ENCODE results near the gene GGA1. TPM values are rescaled to one million over a fixed set of nuclear protein-coding genes. Genes with fewer than 3 reads are reported as not detected.

GGA1 gene
- total RNA-seq, 1 donor from 2014 or later: 56.1 TPM

- TF ChIP-seq CTCF (IDR thresholded peaks at IDR 0.05): no peak
- Mint-ChIP-seq H3K36me3 (ENCODE audit: unreplicated experiment) (peaks cover 1% of the 10 kb centered on the region), H3K4me1 (ENCODE audit: unreplicated experiment) (peaks cover 39% of the 10 kb centered on the region), H3K27me3 (ENCODE audit: unreplicated experiment) (no peaks in the 10 kb centered on the region), H3K9me3 (ENCODE audit: unreplicated experiment) (no peaks in the 10 kb centered on the region), H3K4me3 (ENCODE audit: unreplicated experiment) (peak overlapping the region; percentile 82), H3K27ac (ENCODE audit: unreplicated experiment) (peak overlapping the region; percentile 90)
- DNase-seq (ENCODE audit: extremely low spot score, unreplicated experiment): no peak
These were observed 49.0 kb downstream of the GGA1 start for GRCh38 chr22:37657590-37658132.

GRCh38 chr22:37658133-37659065 is 49.8 kb downstream of the GGA1 start, which contains the start of gene PDXP:
Gene PDXP (plus strand): TSS chr22:37658723. CDS start chr22:37658783, 60 bp downstream.
- peak within 1 kb of the TSS; percentile 90 for H3K27ac Mint-ChIP-seq (ENCODE audit: unreplicated experiment)
- peak; percentile 100 for DNase-seq (ENCODE audit: extremely low spot score, unreplicated experiment)
- H3K4me3 Mint-ChIP-seq (ENCODE audit: unreplicated experiment): peak within 1 kb of the TSS; percentile 82
- H3K27me3 Mint-ChIP-seq (ENCODE audit: unreplicated experiment): no peaks in the 10 kb centered on the region
- peaks cover 39% of the 10 kb centered on the region for H3K4me1 Mint-ChIP-seq (ENCODE audit: unreplicated experiment)
- peaks cover 1% of the 10 kb centered on the region for H3K36me3 Mint-ChIP-seq (ENCODE audit: unreplicated experiment)
- H3K9me3 Mint-ChIP-seq (ENCODE audit: unreplicated experiment): no peaks in the 10 kb centered on the region
- no peak for TF ChIP-seq CTCF (IDR thresholded peaks at IDR 0.05)

- TF ChIP-seq CTCF (IDR thresholded peaks at IDR 0.05): no peak
- peaks cover 39% of the 10 kb centered on the region for H3K4me1 Mint-ChIP-seq (ENCODE audit: unreplicated experiment)
- peak overlapping the region; percentile 74 for H3K4me3 Mint-ChIP-seq (ENCODE audit: unreplicated experiment)
- no peak overlapping the region for H3K27ac Mint-ChIP-seq (ENCODE audit: unreplicated experiment)
- no peaks in the 10 kb centered on the region for H3K27me3 Mint-ChIP-seq (ENCODE audit: unreplicated experiment)
- no peaks in the 10 kb centered on the region for H3K36me3 Mint-ChIP-seq (ENCODE audit: unreplicated experiment)
- no peaks in the 10 kb centered on the region for H3K9me3 Mint-ChIP-seq (ENCODE audit: unreplicated experiment)
- peak; percentile 82 for DNase-seq (ENCODE audit: extremely low spot score, unreplicated experiment)
These were observed 50.6 kb downstream of the GGA1 start for GRCh38 chr22:37659066-37659896.

- Mint-ChIP-seq H3K4me3 (ENCODE audit: unreplicated experiment) (peak overlapping the region; percentile 74), H3K36me3 (ENCODE audit: unreplicated experiment) (no peaks in the 10 kb centered on the region), H3K27ac (ENCODE audit: unreplicated experiment) (peak overlapping the region; percentile 83), H3K27me3 (ENCODE audit: unreplicated experiment) (no peaks in the 10 kb centered on the region), H3K9me3 (ENCODE audit: unreplicated experiment) (no peaks in the 10 kb centered on the region), H3K4me1 (ENCODE audit: unreplicated experiment) (peaks cover 39% of the 10 kb centered on the region)
- no peak for TF ChIP-seq CTCF (IDR thresholded peaks at IDR 0.05)
- no peak for DNase-seq (ENCODE audit: extremely low spot score, unreplicated experiment)
These were observed 51.5 kb downstream of the GGA1 start for GRCh38 chr22:37659897-37660708.

Data from osteocyte (in vitro differentiated cells).